Right cardiac atrium (tissue), 5 donors: ENCODE data around the gene TCF19. TPM values are rescaled to one million over a fixed set of nuclear protein-coding genes. Genes with fewer than 3 reads are reported as not detected.
"Not testable (repeated sequence)": the region's sequence is repeated elsewhere in the genome, so short reads cannot be mapped to it uniquely, and the experiment has no call there.

Experiments used
- ATAC-seq, 2 donors: fragments of 200-7000 bp; cut with Tn5 transposase; one replicate each; pipeline versions ENCODE4 v1.8.0 to v1.9.1; 2020; ENCODE audit warnings: moderate library complexity in 2 of 2, mild to moderate bottlenecking in 1 of 2
- DNase-seq, 3 donors: peaks; one replicate each; pipeline ENCODE4 v3.0.0-alpha.2; 2020
- H3K27ac ChIP-seq: one replicate; pipeline ENCODE4 v1.5.1; 2013; ENCODE audit warnings: mild to moderate bottlenecking, low read length, control low read depth, moderate library complexity
- H3K27me3 ChIP-seq: one replicate; pipeline ENCODE4 v1.6.1; 2013; ENCODE audit not compliant: control insufficient read depth, insufficient read depth
- H3K4me1 ChIP-seq: one replicate; pipeline ENCODE4 v1.6.1; 2013; ENCODE audit warnings: low read length; ENCODE audit not compliant: control insufficient read depth, insufficient read depth
- H3K4me3 ChIP-seq: one replicate; pipeline ENCODE4 v1.5.1; 2013; ENCODE audit warnings: low read length, control low read depth
- H3K9me3 ChIP-seq: one replicate; pipeline ENCODE4 v1.6.1; 2013; ENCODE audit warnings: low read length; ENCODE audit not compliant: control insufficient read depth
- WGBS: extraction: QIAGEN DNeasy Blood & Tissue Kit; methylation state at CpG from one replicate; pipeline ENCODE4 v1.1.7; 2013; 5-methylcytosine and 5-hydroxymethylcytosine counted together
- intact Hi-C, 4 donors: fragments of 100-400 bp; cut with DNase I; formaldehyde crosslinking; loops; one replicate each; pipeline versions ENCODE4 v1.11.0 to v1.14.0; 2022 to 2023
- polyA plus RNA-seq: library from polyadenylated mRNA; stranded (reverse); fragments of 200-250 nt; gene quantifications from one replicate; pipeline ENCODE4 v1.2.3, GENCODE V29; 2013
- total RNA-seq, 4 donors: library from RNA; stranded (reverse); fragmentation: NEBNext Ultra II Directional; extraction: Animal tissue kit (Norgen Biotek cat#: 25700); gene quantifications; one replicate each; pipeline ENCODE4 v1.2.1, GENCODE V29; 2021
- donor health status: healthy with polysubstance abuse.
- donor health status: DM: no; HTN: yes; CAD: no.
- donor health status: DM: no; HTN: no; CAD: no.
- donor health status: DM: no; HTN: yes; CAD: no; lungs with severe emphysema.
- donor health status: DM: yes; HTN: yes; CAD: no.

The TCF19 gene
- total and polyA plus RNA-seq, 5 donors: 2.0 to 5.5 (median 3.4) TPM

DNA sequence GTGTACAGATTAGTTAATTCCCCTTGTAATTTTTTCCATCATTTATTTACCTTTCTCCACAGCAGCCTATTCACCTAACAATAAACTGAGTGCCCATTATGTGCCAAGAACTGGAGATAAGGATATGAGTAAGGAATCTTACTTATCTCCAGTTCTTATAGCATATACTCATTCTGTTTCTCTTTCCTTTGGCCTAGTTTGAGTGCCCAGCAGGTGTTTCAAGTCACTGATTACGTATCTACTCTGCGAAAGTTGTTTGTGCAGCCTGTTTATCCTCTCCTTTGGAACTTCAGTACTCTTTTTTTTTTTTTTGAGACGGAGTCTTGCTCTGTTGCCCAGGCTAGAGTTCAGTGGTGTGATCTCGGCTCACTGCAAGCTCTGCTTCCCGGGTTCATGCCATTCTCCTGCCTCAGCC is 29.4 kb downstream of the TCF19 start:
- WGBS: 90% methylated on average over 5 of the region's 5 CpGs
- intact Hi-C loops: no loop called here
- Histone ChIP-seq H3K4me1 (no peaks in the 10 kb centered on the region), H3K27me3 (no peaks in the 10 kb centered on the region), H3K4me3 (no peak overlapping the region), H3K9me3 (no peaks in the 10 kb centered on the region), H3K27ac (no peak overlapping the region)
- DNase-seq (no peak), ATAC-seq (no peak)

- 89% methylated on average over 3 of the region's 3 CpGs for WGBS
- H3K27me3 ChIP-seq, H3K4me3 ChIP-seq, H3K9me3 ChIP-seq, DNase-seq, H3K4me1 ChIP-seq, H3K27ac ChIP-seq, intact Hi-C loops, ATAC-seq: not testable (repeated sequence)
Observed at GRCh38 chr6:31189223-31189622, 30.8 kb downstream of the TCF19 start.

- Histone ChIP-seq H3K4me1 (no peaks in the 10 kb centered on the region), H3K27me3 (no peaks in the 10 kb centered on the region), H3K27ac (no peak overlapping the region), H3K4me3 (no peak overlapping the region), H3K9me3 (no peaks in the 10 kb centered on the region)
- intact Hi-C loops: loop anchor here in 2 of 4 donors (2.0 to 5.0 kb wide), 3 partner anchors 52 to 177 kb away; partner anchors contain the start of gene PSORS1C2 (in 2 of the 2)
- no peak for DNase-seq
- 94% methylated on average over 4 of the region's 4 CpGs for WGBS
- no peak for ATAC-seq
Observed at GRCh38 chr6:31190488-31190887, 32.1 kb downstream of the TCF19 start.

- DNase-seq: peak; percentile 64 to 89 (median 83)
- H3K4me1 ChIP-seq, H3K4me3 ChIP-seq, H3K9me3 ChIP-seq, H3K27ac ChIP-seq, H3K27me3 ChIP-seq: not testable (repeated sequence)
- 59% methylated on average over 10 of the region's 10 CpGs for WGBS
- peak in 1 of 2 donors; percentile 25 for ATAC-seq
- intact Hi-C loops: loop anchor here (2.0 to 5.0 kb wide), 4 partner anchors 54 to 175 kb away; partner anchors contain the start of gene PSORS1C2 (in 2 of the 4)
Observed at GRCh38 chr6:31192431-31193105, 34.2 kb downstream of the TCF19 start.

- Histone ChIP-seq H3K27ac (no peak overlapping the region), H3K4me3 (no peak overlapping the region), H3K4me1 (no peaks in the 10 kb centered on the region), H3K27me3 (no peaks in the 10 kb centered on the region), H3K9me3 (no peaks in the 10 kb centered on the region)
- DNase-seq (no peak), ATAC-seq (no peak)
- intact Hi-C loops: loop anchor here (2.0 to 5.0 kb wide), 4 partner anchors 54 to 174 kb away; partner anchors contain the start of gene PSORS1C2 (in 2 of the 4)
- WGBS: 83% methylated on average over 8 of the region's 8 CpGs
Observed at GRCh38 chr6:31193206-31193605, 34.8 kb downstream of the TCF19 start.

DNA sequence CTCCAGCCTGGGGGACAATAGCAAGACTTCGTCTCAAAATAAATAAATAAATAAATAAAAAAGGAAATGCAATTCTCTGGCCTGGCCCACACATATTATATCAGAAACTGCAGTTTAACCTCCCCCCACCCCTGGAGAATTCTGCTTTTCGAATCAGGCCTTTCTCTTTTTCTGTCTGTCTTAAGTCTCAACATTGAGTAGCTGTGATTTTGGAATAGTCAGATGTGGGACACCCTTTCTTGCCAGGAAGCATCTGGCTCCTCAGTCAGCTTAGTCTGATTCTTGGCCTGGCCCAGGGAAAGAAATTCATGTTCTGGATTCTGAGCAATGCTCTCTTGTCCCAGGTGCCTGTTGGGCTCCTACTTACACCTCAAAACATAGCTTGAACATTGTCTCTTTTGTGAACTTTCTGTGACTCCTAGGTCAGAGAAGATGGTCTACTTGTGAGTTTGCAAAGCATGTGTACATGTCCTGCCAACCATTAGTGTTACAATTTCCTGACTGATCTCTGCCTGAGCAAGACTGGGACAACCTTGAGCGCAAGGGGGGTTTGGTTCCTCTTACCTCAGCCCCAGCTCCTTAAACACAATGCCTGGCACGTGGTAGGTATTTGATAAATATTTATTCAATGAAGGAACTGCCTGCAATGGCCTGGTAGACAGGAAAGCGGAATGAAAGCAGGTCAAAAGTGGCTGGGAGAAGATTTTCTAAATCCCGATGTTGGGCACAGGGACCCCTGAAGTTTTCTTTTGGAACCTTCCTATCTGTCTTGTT is 35.9 kb downstream of the TCF19 start:
- whole genome bisulfite sequencing: 73% methylated on average over 6 of the region's 6 CpGs
- H3K27ac ChIP-seq: no peak overlapping the region
- intact Hi-C loops: loop anchor here in 2 of 4 donors (5.0 kb wide), 2 partner anchors 57 to 173 kb away; partner anchors contain the start of gene PSORS1C2 (in 1 of the 2)

DNA sequence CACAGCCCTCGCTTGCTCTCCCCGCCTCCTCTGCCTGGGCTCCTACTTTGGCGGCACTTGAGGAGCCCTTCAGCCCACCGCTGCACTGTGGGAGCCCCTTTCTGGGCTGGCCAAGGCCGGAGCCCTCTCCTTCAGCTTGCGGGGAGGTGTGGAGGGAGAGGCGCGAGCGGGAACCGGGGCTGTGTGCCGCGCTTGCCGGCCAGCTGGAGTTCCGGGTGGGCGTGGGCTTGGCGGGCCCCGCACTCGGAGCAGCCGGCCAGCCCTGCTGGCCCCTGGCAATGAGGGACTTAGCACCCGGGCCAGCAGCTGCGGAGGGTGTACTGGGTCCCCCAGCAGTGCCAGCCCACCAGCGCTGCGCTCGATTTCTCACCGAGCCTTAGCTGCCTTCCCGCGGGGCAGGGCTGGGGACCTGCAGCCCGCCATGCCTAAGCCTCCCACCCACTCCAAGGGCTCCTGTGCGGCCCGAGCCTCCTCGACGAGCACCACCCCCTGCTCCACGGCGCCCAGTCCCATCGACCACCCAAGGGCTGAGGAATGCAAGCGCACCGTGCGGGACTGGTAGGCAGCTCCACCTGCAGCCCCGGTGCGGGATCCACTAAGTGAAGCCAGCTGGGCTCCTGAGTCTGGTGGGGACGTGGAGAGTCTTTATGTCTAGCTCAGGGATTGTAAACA is 37.1 kb downstream of the TCF19 start:
- not testable (repeated sequence) for H3K4me3 ChIP-seq, ATAC-seq, H3K27me3 ChIP-seq, H3K27ac ChIP-seq, H3K4me1 ChIP-seq, H3K9me3 ChIP-seq, DNase-seq
- intact Hi-C loops: loop anchor here in 1 of 4 donors (5.0 kb wide), 1 partner anchor 77 kb away; the partner anchor contains the start of gene HLA-C
- WGBS: 93% methylated on average over 41 of the region's 41 CpGs

More for the DNA sequence above, 35.9 kb downstream of the TCF19 start:
- no peak for DNase-seq
- Histone ChIP-seq H3K4me1 (no peaks in the 10 kb centered on the region), H3K9me3 (no peaks in the 10 kb centered on the region), H3K4me3 (no peak overlapping the region), H3K27me3 (no peaks in the 10 kb centered on the region)
- no peak for ATAC-seq

DNA sequence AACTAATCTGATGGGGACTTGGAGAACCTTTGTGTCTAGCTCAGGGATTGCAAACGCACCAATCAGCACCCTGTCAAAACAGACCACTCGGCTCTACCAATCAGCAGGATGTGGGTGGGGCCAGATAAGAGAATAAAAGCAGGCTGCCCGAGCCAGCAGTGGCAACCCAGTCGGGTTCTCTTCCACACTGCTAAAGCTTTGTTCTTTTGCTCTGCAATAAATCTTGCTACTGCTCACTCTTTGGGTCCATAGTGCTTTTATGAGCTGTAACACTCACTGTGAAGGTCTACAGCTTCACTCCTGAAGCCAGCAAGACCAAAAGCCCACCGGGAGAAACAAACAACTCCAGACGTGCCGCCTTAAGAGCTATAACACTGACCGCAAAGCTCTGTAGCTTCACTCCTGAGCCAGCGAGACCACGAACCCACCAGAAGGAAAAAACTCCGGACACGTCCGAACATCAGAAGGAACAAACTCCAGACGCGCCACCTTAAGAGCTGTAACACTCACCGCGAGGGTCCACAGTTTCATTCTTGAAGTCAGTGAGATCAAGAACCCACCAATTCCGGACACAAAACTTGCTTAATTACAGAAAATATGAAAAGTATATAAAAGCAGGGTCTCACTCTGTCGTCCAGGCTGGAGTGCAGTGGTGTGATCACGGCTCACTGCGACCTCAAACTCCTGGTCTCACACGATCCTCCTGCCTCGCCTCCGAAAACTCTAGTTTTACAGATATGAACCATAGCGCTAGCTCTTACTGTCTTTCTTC is 38.0 kb downstream of the TCF19 start:
- not testable (repeated sequence) for H3K4me1 ChIP-seq, H3K27me3 ChIP-seq, ATAC-seq, H3K9me3 ChIP-seq, DNase-seq
- 75% methylated on average over 25 of the region's 25 CpGs for WGBS
- intact Hi-C loops: loop anchor here in 3 of 4 donors (1.0 to 5.0 kb wide), 3 partner anchors 76 to 171 kb away; partner anchors contain the start of gene HLA-C (in 1 of the 3)
- H3K27ac ChIP-seq: peak overlapping the region; percentile 96
- H3K4me3 ChIP-seq: peak overlapping the region; percentile 67

DNA sequence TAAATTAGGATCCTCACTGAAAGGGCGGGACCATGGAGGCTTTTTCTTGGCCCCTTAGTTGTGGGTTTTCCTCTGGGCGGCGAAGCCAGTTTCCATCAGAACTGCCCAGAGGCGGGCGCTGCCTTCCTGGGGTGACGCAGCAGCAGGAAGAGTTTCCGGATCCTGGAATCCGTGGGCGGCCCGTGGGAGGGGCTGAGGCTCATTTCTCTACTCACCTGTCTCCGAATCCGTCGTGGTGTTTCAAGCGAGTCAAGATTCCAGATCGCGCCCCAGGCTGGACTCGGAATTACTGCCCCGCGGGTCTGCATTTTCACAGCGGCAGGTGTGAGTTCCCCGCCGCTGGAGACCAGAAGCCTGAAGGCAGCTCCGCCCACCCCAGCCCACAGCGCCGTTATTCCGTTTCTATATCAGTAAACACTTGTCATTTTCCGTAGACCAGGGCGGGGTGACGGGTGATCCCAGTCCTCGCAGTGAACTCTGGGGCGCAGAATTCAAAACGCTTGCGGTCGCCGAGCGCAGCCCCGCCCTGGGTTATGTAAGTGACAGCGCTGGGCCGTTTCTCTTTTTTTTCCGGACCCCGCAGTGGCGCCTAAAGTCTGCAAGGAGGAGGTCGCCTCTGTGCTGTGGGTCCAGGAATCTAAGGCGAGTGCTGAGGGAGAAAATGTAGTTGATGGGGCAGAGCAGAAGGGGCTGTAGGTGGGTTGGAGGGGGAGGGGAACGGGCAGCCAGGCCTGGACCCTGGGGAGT is 39.3 kb downstream of the TCF19 start:
- no peaks in the 10 kb centered on the region for H3K9me3 ChIP-seq
- ATAC-seq (peak; percentile 93 to 94), DNase-seq (peak; percentile 93 to 97 (median 96))
- no peaks in the 10 kb centered on the region for H3K27me3 ChIP-seq
- H3K27ac ChIP-seq: peak overlapping the region; percentile 96
- H3K4me3 ChIP-seq: peak overlapping the region; percentile 67
- no peaks in the 10 kb centered on the region for H3K4me1 ChIP-seq
- whole genome bisulfite sequencing: under 1% methylated on average over 45 of the region's 45 CpGs
- intact Hi-C loops: loop anchor here in 3 of 4 donors (1.0 to 5.0 kb wide), 3 partner anchors 75 to 170 kb away; partner anchors contain the start of gene HLA-C (in 1 of the 3)
